ENCODE measurements around the gene CDH23.

The CDH23 gene

GRCh38 chr10:71723311-71723710, 326.6 kb downstream of the CDH23 start:
- no peak overlapping the region for H3K4me2 ChIP-seq (ENCODE audit: low read depth, low read length)
- H3F3A ChIP-seq (ENCODE audit: insufficient read depth, low read length) = peaks cover 20% of the 10 kb centered on the region
- no peaks in the 10 kb centered on the region for H3K36me3 ChIP-seq (replicated peaks; ENCODE audit: insufficient read depth, low read length)
- TF ChIP-seq EZH2 (optimal IDR thresholded peaks at IDR 0.05; ENCODE audit: low read depth, low read length) = no peak
- no peak for TF ChIP-seq CTCF (IDR thresholded peaks at IDR 0.05; ENCODE audit: low read length)
- no peak for TF ChIP-seq EZH2phosphoT487 (IDR thresholded peaks at IDR 0.05; ENCODE audit: low read length)
- H3K9me3 ChIP-seq (replicated peaks; ENCODE audit: insufficient read depth, low read length) = no peaks in the 10 kb centered on the region
- no peak overlapping the region for H3K4me3 ChIP-seq (ENCODE audit: low read length)
- H4K20me1 ChIP-seq (ENCODE audit: insufficient read depth, low read length) = no peaks in the 10 kb centered on the region
- no peaks in the 10 kb centered on the region for H3K79me2 ChIP-seq (ENCODE audit: low read length)
- no peaks in the 10 kb centered on the region for H3K27me3 ChIP-seq (replicated peaks; ENCODE audit: insufficient read depth, low read length)
- no peak for DNase-seq
- H3K9ac ChIP-seq (ENCODE audit: low read length) = no peak overlapping the region
- H2AFZ ChIP-seq (ENCODE audit: low read length) = no peak overlapping the region
- H3K9me2 ChIP-seq (replicated peaks; ENCODE audit: insufficient read depth, low read length) = no peaks in the 10 kb centered on the region
- no peak overlapping the region for H3K27ac ChIP-seq (ENCODE audit: low read length)
- peaks cover 21% of the 10 kb centered on the region for H3K4me1 ChIP-seq (ENCODE audit: low read length)

- Histone ChIP-seq H3K9me3 (replicated peaks; ENCODE audit: insufficient read depth, low read length) (no peaks in the 10 kb centered on the region), H3K4me1 (ENCODE audit: low read length) (peaks cover 29% of the 10 kb centered on the region), H3K79me2 (ENCODE audit: low read length) (no peaks in the 10 kb centered on the region), H3K27ac (ENCODE audit: low read length) (no peak overlapping the region), H3K4me3 (ENCODE audit: low read length) (no peak overlapping the region), H3F3A (ENCODE audit: insufficient read depth, low read length) (peaks cover 23% of the 10 kb centered on the region), H4K20me1 (ENCODE audit: insufficient read depth, low read length) (no peaks in the 10 kb centered on the region), H3K36me3 (replicated peaks; ENCODE audit: insufficient read depth, low read length) (no peaks in the 10 kb centered on the region), H2AFZ (ENCODE audit: low read length) (no peak overlapping the region), H3K4me2 (ENCODE audit: low read depth, low read length) (no peak overlapping the region), H3K9ac (ENCODE audit: low read length) (no peak overlapping the region), H3K27me3 (replicated peaks; ENCODE audit: insufficient read depth, low read length) (no peaks in the 10 kb centered on the region), H3K9me2 (replicated peaks; ENCODE audit: insufficient read depth, low read length) (no peaks in the 10 kb centered on the region)
- TF ChIP-seq EZH2phosphoT487 (IDR thresholded peaks at IDR 0.05; ENCODE audit: low read length) = no peak
- TF ChIP-seq EZH2 (optimal IDR thresholded peaks at IDR 0.05; ENCODE audit: low read depth, low read length) = no peak
- TF ChIP-seq CTCF (IDR thresholded peaks at IDR 0.05; ENCODE audit: low read length) = no peak
- no peak for DNase-seq
These were observed 327.8 kb downstream of the CDH23 start for GRCh38 chr10:71724539-71724938.

GRCh38 chr10:71725249-71725648, 328.5 kb downstream of the CDH23 start:
- H3K4me2 ChIP-seq (ENCODE audit: low read depth, low read length) = no peak overlapping the region
- peaks cover 29% of the 10 kb centered on the region for H3K4me1 ChIP-seq (ENCODE audit: low read length)

More at GRCh38 chr10:71725249-71725648, 328.5 kb downstream of the CDH23 start:
- Histone ChIP-seq H3K9me3 (replicated peaks; ENCODE audit: insufficient read depth, low read length) (no peaks in the 10 kb centered on the region), H3K4me3 (ENCODE audit: low read length) (no peak overlapping the region), H3K27ac (ENCODE audit: low read length) (no peak overlapping the region), H3K9ac (ENCODE audit: low read length) (no peak overlapping the region), H2AFZ (ENCODE audit: low read length) (no peak overlapping the region), H3K79me2 (ENCODE audit: low read length) (no peaks in the 10 kb centered on the region), H3K27me3 (replicated peaks; ENCODE audit: insufficient read depth, low read length) (no peaks in the 10 kb centered on the region), H4K20me1 (ENCODE audit: insufficient read depth, low read length) (no peaks in the 10 kb centered on the region), H3F3A (ENCODE audit: insufficient read depth, low read length) (peaks cover 23% of the 10 kb centered on the region), H3K9me2 (replicated peaks; ENCODE audit: insufficient read depth, low read length) (no peaks in the 10 kb centered on the region), H3K36me3 (replicated peaks; ENCODE audit: insufficient read depth, low read length) (no peaks in the 10 kb centered on the region)
- TF ChIP-seq CTCF (IDR thresholded peaks at IDR 0.05; ENCODE audit: low read length) (no peak), EZH2 (optimal IDR thresholded peaks at IDR 0.05; ENCODE audit: low read depth, low read length) (no peak), EZH2phosphoT487 (IDR thresholded peaks at IDR 0.05; ENCODE audit: low read length) (no peak)
- no peak for DNase-seq

All from MM.1S (cell line).